Urothelium cell line (cell line): ENCODE results near the gene VPS16.
A peak's percentile ranks its signal among the peaks of the same experiment; 100 is the strongest.
"Not testable (repeated sequence)": the region's sequence is repeated elsewhere in the genome, so short reads cannot be mapped to it uniquely, and the experiment has no call there.

Source experiments
- DNase-seq: peaks from one replicate; pipeline ENCODE4 v3.0.0; 2011; ENCODE audit warnings: low spot score, mixed read lengths
- FAIRE-seq: peaks from 2 replicates; lab custom pipeline; 2011; peaks lifted over from hg19 to GRCh38; lab: Jason Lieb, UNC

Gene VPS16

DNA sequence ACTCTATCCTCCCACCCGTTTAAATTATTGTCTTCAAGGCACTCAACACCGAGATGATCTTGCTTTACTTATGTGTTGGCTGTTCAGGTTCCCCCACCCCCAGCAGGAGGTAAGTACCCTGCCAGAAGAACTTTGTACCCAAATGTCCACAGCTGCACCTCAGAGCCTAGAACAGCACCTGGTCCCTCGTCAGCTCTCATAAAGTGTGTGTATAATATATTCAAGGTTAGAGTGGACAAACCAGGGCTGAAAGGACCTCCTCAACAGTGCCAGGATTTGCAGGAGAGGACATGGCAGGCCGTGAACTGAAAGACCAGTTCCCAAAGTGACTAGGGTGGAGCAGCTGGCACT is 34.2 kb upstream of the VPS16 start:
- no peak for DNase-seq

GRCh38 chr20:2807019-2807418 is 33.5 kb upstream of the VPS16 start:
- DNase-seq (no peak), FAIRE-seq (no peak)

More for the DNA sequence above, 34.2 kb upstream of the VPS16 start:
- no peak for FAIRE-seq

GRCh38 chr20:2807929-2808328 is 32.6 kb upstream of the VPS16 start:
- not testable (repeated sequence) for DNase-seq, FAIRE-seq

DNA sequence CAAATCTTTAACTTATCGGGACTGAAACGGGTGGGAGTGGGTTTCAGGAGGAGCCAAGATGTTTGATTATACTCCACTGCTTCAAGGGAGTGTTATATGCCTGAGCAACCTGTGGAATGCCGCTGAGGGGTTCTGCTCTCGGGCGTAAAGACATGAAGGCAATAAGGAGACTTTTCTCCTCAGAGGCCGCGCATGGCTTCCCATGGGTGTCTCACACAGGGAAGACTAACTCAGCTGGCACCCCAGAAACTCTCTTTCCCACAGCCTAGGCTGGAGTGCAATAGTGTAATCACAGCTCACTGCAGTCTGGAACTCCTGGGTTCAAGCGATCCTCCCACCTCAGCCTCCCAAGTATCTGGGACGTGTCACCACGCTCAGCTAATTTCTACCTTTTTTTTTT is 30.9 kb upstream of the VPS16 start:
- DNase-seq, result no peak
- FAIRE-seq, result no peak

DNA sequence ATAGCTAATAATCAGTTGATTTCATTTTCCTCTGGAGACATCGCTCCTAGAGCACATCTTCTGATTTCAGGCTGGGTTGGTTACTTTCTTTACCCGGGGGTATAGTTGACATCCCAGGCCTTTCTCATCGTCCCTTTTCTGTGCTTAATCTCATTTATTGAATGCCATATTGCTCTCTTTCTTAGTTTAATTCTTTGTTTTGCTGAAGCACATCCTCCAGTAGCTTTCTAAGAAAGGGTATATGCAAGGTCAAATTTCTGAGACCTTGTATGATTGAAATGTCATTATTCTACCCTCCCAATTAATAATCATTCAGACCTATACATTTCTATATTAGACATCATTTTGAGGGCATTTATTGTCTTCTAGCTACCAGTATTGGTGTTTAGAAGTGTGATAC is 28.4 kb upstream of the VPS16 start:
- DNase-seq (no peak), FAIRE-seq (no peak)

GRCh38 chr20:2814076-2814475 is 26.5 kb upstream of the VPS16 start:
- FAIRE-seq, result no peak
- DNase-seq, result no peak

DNA sequence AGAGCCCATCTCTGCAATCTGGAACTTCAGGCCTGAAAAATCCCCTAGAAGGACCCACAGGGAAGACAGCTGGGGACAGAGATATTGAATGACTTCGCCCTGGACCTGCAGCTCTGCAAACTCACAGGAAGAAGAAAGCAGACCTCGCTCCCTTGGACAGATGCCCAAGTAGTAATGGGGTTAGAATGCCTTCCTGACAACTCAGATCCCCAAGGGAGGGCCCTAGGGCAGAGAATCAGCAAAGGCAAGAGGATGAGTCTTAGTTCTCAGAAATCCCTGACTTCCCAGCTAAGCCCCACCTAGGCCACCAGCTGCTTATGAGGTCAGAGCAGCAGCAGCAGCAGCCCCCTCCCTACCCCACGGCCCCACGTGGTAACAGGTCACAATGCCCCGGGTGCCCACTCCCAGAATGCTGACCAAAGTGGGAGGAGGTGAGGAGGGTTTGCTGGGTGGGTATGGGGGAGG is 25.9 kb upstream of the VPS16 start, which contains the start of gene C20orf141:
C20orf141 (plus strand) TSS at position 401 of the 465 bp plus-strand sequence. CDS start 198 bp downstream, outside the sequence.
- no peak for FAIRE-seq
- peak; percentile 89 for DNase-seq

DNA sequence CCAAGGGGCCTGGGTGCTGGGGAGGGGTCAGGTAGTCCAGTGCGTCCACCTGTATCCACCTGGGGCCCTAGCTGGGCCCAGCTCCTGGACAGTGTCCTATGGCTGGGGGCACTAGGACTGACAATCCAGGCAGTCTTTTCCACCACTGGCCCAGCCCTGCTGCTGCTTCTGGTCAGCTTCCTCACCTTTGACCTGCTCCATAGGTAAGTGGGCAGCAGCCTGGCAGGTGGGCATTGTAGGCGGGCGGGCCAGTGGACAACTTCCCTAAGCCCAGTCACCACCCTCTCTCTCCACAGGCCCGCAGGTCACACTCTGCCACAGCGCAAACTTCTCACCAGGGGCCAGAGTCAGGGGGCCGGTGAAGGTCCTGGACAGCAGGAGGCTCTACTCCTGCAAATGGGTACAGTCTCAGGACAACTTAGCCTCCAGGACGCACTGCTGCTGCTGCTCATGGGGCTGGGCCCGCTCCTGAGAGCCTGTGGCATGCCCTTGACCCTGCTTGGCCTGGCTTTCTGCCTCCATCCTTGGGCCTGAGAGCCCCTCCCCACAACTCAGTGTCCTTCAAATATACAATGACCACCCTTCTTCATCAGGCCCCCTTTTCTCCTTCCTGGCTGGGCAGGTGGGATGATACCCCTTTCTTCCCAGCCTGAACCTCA is 25.2 kb upstream of the VPS16 start:
- no peak for FAIRE-seq

DNA sequence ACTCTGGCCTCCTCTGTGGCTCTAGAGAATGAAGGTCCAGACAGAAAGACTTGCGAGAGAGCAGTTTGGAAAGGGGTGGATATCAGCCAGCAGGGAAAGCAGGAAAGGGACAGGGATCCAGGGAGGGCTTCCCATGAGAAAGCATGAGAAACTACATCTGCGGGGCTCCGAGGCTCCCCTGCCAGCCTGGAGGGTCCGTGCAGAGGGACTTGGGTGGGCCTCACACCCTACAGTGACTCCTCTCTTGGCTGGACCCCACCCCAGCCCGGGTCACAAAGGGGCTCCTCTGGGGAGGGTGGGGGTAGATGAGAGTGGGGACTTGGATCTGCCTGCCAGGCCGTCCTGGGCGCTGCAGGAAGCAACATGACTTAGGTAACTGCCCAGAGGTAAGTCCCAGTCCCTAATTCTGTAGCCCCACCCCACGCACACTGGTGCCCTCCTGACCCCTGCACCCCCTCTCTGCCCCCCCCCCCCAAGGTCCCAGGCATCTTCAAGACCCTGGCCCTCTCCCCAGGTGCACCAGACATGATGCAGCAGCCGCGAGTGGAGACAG is 24.4 kb upstream of the VPS16 start, which contains the start of gene TMEM239:
TMEM239 (plus strand) TSS at position 335 of the 553 bp plus-strand sequence; CDS start at position 526, 191 bp downstream.
- no peak for FAIRE-seq

More for the DNA sequence above, 25.2 kb upstream of the VPS16 start:
- no peak for DNase-seq

GRCh38 chr20:2816583-2817340 is 23.8 kb upstream of the VPS16 start:
- no peak for FAIRE-seq
- DNase-seq, result no peak

More for the DNA sequence above, 24.4 kb upstream of the VPS16 start, which contains the start of gene TMEM239:
- no peak for DNase-seq

DNA sequence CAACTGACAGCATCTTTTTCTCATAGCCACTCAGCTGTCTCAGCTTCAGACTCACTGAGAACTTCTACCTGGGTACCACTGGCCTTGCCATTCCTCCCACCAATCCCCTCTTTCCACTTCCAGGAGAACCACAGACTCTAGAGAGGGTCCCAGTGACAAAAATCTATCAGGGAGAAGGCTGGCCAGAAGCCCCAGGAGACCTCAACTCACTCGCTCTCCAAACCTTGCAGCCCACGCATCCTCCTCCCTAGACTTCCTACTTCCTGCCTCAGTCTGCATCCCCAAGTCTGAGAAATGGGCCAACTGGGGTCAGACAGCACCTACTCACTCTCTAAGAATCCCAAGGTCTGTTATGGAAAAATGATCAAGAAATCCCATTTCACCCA is 23.2 kb upstream of the VPS16 start:
- DNase-seq (no peak), FAIRE-seq (no peak)

DNA sequence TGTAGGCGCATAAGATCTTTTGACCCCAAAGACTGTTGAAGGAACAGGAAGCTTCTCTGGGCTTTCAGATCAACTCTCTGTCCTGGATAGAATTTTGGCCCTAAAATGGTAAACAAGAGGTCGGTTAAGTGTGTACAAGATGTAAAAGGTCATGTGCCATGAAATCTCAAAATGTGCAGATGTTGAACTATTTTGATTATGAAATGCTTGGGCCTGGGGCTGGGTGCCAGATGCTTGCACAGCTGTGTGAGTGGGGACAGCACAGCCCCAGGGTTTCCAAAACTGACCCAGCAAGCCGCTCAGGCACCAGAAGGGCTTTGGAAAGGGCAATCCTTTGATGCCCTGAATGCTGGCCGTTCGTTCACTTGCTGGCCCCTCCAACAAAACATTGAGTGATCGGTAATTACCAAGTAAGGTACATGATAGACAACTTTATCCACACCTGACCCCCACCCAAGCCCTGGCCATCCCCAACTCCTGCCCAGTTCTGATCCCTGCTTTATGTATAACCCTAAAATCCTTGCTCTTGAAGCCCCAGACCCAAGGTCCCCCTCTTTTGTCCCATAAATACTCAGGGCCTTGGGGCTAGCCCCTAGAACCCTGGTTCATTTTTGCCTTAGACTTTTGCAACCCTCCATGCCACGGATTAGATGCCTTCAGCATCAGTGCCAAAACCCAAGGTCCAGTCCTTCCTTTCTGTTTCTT is 22.5 kb upstream of the VPS16 start:
- no peak for DNase-seq
- FAIRE-seq, result no peak

DNA sequence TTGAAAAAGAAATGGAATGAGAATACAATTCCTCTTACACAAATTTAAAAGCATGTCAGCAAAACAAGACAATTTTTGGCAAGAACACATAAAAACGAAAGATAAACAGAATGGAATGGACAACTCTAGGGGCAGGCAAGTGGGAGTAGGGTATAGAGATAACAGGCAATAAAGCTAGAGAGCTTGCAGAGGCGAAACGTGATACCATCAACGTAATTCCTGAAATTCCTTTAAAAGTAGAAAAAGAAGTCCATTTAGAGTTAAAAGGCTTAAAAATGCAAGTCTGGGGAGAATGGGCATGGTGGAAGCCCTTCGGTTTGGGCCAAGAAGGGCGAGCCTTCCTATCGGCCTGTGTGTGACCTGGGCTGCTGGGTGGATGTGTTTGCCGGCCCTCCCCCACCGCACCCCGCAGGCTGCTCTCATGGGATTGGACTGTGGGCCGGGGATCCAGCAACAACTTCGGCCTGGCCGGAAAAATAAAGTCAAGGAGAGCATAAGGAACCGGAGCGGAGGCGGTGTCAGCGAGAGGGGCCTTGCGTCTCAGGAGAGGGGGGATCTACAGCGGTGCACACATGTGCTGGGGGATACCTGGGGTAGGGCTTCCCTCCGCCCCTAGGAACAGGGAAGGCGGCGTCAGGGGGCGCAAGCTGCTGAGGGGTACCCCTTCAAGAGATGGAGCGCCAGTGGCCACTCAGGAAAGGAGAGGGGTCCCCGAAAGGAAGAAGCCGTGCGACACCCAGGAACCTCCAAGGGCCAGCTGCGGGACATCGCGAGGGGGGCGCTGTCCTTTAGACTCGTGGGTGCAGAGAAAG is 20.3 kb upstream of the VPS16 start:
- peak; percentile 30 for DNase-seq
- no peak for FAIRE-seq

GRCh38 chr20:2820896-2821869 is 19.4 kb upstream of the VPS16 start:
- FAIRE-seq, result no peak
- no peak for DNase-seq

DNA sequence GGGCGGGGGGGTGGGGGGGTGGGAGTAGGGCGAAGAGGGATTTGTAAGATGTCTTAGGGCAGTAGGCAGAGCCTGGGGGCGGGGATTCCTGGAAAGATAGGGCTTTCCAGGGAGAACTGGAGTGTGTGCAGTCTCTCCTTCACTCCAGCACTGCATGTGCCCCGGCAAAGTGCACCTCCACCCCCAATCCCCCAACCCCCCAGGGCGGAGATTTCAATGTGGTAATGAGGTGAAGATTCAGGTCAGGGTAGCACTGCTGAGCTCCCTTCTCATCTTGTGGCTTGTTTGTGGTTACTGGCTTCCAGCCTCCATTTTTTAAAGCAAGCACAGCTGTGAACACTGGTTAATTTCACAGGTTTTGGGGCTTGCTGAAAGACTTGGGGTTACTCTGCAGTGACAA is 18.5 kb upstream of the VPS16 start:
- DNase-seq (peak; percentile 27), FAIRE-seq (no peak)

DNA sequence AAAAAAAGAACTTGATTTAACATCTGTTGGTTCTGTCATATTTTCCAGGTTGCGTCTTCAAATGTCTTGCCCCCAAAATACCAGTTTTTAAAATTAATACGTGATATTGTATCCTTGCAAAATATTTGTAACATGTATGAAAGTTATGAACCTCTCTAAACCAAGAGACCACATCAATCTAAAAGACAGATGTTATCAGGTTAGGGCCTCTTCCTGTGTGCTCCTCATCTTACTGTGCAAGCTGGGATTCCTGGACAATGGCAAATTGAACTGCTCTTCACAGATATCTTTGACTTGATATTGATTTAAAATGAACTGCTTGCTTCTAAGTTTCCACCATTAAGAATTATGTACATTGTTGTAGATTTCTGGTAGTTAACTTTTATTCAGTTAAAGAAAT is 14.8 kb upstream of the VPS16 start:
- FAIRE-seq, result no peak
- no peak for DNase-seq

DNA sequence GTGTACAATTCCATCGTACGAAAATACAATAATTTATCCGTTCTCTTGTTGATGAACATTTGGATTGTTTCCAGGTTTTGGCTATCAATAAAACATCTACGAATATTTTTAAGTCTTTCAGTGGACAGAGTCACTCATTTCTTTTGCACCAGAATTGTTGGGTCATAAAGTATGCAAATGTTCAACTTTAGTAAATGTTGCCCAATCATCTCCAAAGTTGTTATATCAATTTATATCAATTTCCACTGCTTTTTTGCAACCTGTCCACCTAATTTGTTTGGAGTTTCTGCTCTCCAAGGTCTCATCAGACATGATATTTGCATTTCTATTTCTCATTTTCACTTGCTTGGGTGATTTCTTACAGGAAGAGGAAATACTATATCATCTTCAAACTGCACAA is 13.9 kb upstream of the VPS16 start:
- DNase-seq (no peak), FAIRE-seq (no peak)

GRCh38 chr20:2829376-2829775 is 11.2 kb upstream of the VPS16 start:
- DNase-seq (no peak), FAIRE-seq (no peak)

GRCh38 chr20:2831206-2831605 is 9.3 kb upstream of the VPS16 start:
- DNase-seq, FAIRE-seq: not testable (repeated sequence)
